SK-N-SH (cell line): ENCODE results near the gene DIPK1A. TPM values are rescaled to one million over a fixed set of nuclear protein-coding genes. Genes with fewer than 3 reads are reported as not detected.

Experiments used
- CTCF ChIA-PET: fragments of 300-600, 350-600 bp; formaldehyde crosslinking; extraction: SDS; loops from one replicate; lab custom pipeline; 2021; lab: Yijun Ruan, JAX
- POLR2A ChIA-PET: fragments of 350-600 bp; sonication (Branson Sonifier 250); formaldehyde crosslinking; extraction: SDS; loops from one replicate; lab custom pipeline; 2020; ENCODE audit warnings: antibody characterized with exemption, inconsistent platforms; lab: Yijun Ruan, JAX
- DNase-seq: peaks from one replicate; pipeline ENCODE4 v3.0.0; 2012
- H2AFZ ChIP-seq: fragments of 200-600 bp; sonication (generic); 2 replicates; pipeline ENCODE4 v1.8.1; 2016; ENCODE audit warnings: antibody characterized with exemption, mild to moderate bottlenecking, low read depth
- H3F3A ChIP-seq: fragments of 200-600 bp; sonication (generic); replicated peaks from 2 replicates; pipeline ENCODE3; 2016; ENCODE audit warnings: antibody characterized with exemption, mild to moderate bottlenecking; ENCODE audit not compliant: insufficient read depth
- H3K27ac ChIP-seq, 2 experiments: fragments of 200-500 bp in 1 of 2; fragments of 200-600 bp in 1 of 2; sonication (Bioruptor generic) in 1 of 2; sonication (generic), shearing (Covaris generic) in 1 of 2; 2 replicates each; pipeline versions ENCODE4 v1.5.1 to v1.6.1; 2014 to 2016; ENCODE audit warnings: low read depth in 2 of 2, inconsistent platforms in 1 of 2, low read length in 1 of 2, mild to moderate bottlenecking in 1 of 2, mixed read lengths in 1 of 2
- H3K27me3 ChIP-seq: fragments of 200-600 bp; sonication (generic), shearing (Covaris generic); 2 replicates; pipeline ENCODE4 v1.6.1; 2016; ENCODE audit warnings: mixed run types; ENCODE audit not compliant: insufficient read depth
- H3K36me3 ChIP-seq, 2 experiments: fragments of 200-500 bp in 1 of 2; fragments of 200-600 bp in 1 of 2; sonication (Bioruptor generic) in 1 of 2; sonication (generic) in 1 of 2; replicated peaks in 1 of 2; 2 replicates each; pipeline versions ENCODE3 to v1.5.1; 2014 to 2016; ENCODE audit warnings: low read length in 1 of 2, mild to moderate bottlenecking in 1 of 2; ENCODE audit not compliant: insufficient read depth in 2 of 2, control insufficient read depth in 1 of 2
- H3K4me1 ChIP-seq, 2 experiments: fragments of 200-500 bp in 1 of 2; fragments of 200-600 bp in 1 of 2; sonication (Bioruptor generic) in 1 of 2; sonication (generic), shearing (Covaris generic) in 1 of 2; 2 replicates each; pipeline versions ENCODE4 v1.5.1 to v1.6.1; 2014 to 2016; ENCODE audit warnings: low read depth in 1 of 2, low read length in 1 of 2, mixed run types in 1 of 2; ENCODE audit not compliant: insufficient read depth in 2 of 2, control insufficient read depth in 1 of 2
- H3K4me2 ChIP-seq: fragments of 200-600 bp; sonication (generic), shearing (Covaris generic); 2 replicates; pipeline ENCODE4 v1.6.1; 2017; ENCODE audit warnings: mixed run types
- H3K4me3 ChIP-seq, 2 experiments: fragments of 200-500 bp in 1 of 2; fragments of 200-600 bp in 1 of 2; sonication (Bioruptor generic) in 1 of 2; sonication (generic), shearing (Covaris generic) in 1 of 2; 2 replicates each; pipeline versions ENCODE4 v1.5.1 to v1.8.1; 2014 to 2016; ENCODE audit warnings: low read depth in 2 of 2, inconsistent platforms in 1 of 2, low read length in 1 of 2, mild to moderate bottlenecking in 1 of 2, mixed read lengths in 1 of 2, moderate library complexity in 1 of 2
- H3K79me2 ChIP-seq: fragments of 200-600 bp; sonication (generic); 2 replicates; pipeline ENCODE4 v1.8.1; 2017; ENCODE audit warnings: mild to moderate bottlenecking; ENCODE audit not compliant: insufficient read depth
- H3K9ac ChIP-seq: fragments of 200-600 bp; sonication (generic); 2 replicates; pipeline ENCODE4 v1.6.1; 2017; ENCODE audit warnings: mixed run types
- H3K9me2 ChIP-seq: fragments of 200-600 bp; sonication (generic); 2 replicates; pipeline ENCODE4 v1.6.1; 2017; ENCODE audit warnings: mixed run types
- H3K9me3 ChIP-seq: fragments of 200-600 bp; sonication (generic); 2 replicates; pipeline ENCODE4 v1.6.1; 2017; ENCODE audit warnings: mixed run types, mild to moderate bottlenecking, moderate library complexity
- H4K20me1 ChIP-seq: fragments of 200-600 bp; sonication (generic); 2 replicates; pipeline ENCODE4 v1.6.1; 2017; ENCODE audit warnings: mild to moderate bottlenecking, mixed run types; ENCODE audit not compliant: insufficient read depth
- ELF1 ChIP-seq: IDR thresholded peaks from 2 replicates; pipeline ENCODE4 v1.4.0; 2012
- EP300 ChIP-seq, 2 experiments: IDR thresholded peaks; 2 replicates each; pipeline versions ENCODE4 v1.4.0 to v1.6.1; 2012; ENCODE audit warnings: borderline replicate concordance in 1 of 2, low read depth in 1 of 2, low read length in 1 of 2
- EZH2phosphoT487 ChIP-seq: fragments of 200-600 bp; sonication (generic); IDR thresholded peaks from 2 replicates; pipeline ENCODE4 v1.6.1; 2017; ENCODE audit warnings: low read depth, mixed run types, mild to moderate bottlenecking, antibody characterized with exemption, moderate library complexity, borderline replicate concordance
- GABPA ChIP-seq: IDR thresholded peaks from 2 replicates; pipeline ENCODE4 v1.4.0; 2012; ENCODE audit warnings: low read depth, mild to moderate bottlenecking
- GATA2 ChIP-seq: sonication (generic); formaldehyde crosslinking; IDR thresholded peaks from 2 replicates; pipeline ENCODE4 v1.5.0; 2020; ENCODE audit warnings: mild to moderate bottlenecking, missing genetic modification reagents
- IRF3 ChIP-seq: fragments of 150-350 bp; IDR thresholded peaks from 2 replicates; pipeline ENCODE4 v1.6.1; 2016; ENCODE audit warnings: mild to moderate bottlenecking, low read depth, low read length
- RAD21 ChIP-seq: IDR thresholded peaks from 2 replicates; pipeline ENCODE4 v1.6.1; 2012; ENCODE audit warnings: mild to moderate bottlenecking, low read length
- RFX5 ChIP-seq: IDR thresholded peaks from 2 replicates; pipeline ENCODE4 v1.6.1; 2012; ENCODE audit warnings: mild to moderate bottlenecking, improper control_type of control experiment, low read length
- SIN3A ChIP-seq: IDR thresholded peaks from 2 replicates; pipeline ENCODE4 v1.6.1; 2012; ENCODE audit warnings: low read depth, mild to moderate bottlenecking, low read length, moderate library complexity, borderline replicate concordance
- TCF12 ChIP-seq: IDR thresholded peaks from 2 replicates; pipeline ENCODE4 v1.4.0; 2012
- USF2 ChIP-seq: fragments of 150-350 bp; IDR thresholded peaks from 2 replicates; pipeline ENCODE4 v1.6.1; 2017; ENCODE audit warnings: antibody characterized with exemption, low read length, low read depth, borderline replicate concordance
- ZBTB33 ChIP-seq: IDR thresholded peaks from 2 replicates; pipeline ENCODE4 v1.4.0; 2012; ENCODE audit warnings: low read depth, borderline replicate concordance
- WGBS: methylation state at CpG from one replicate; pipeline ENCODE4 v1.1.6; 2017; ENCODE audit warnings: low lambda C conversion rate; 5-methylcytosine and 5-hydroxymethylcytosine counted together
- polyA plus RNA-seq, 3 experiments: library from polyadenylated mRNA; depleted of rRNA; stranded (reverse); fragments of >200 nt; gene quantifications; 2 replicates each; pipeline ENCODE4 v1.2.3, GENCODE V29; 2012

DIPK1A gene
- polyA plus RNA-seq, 1 of the 3 experiments (the other 2 are of a cell fraction): 3.4 TPM

- TF ChIP-seq RFX5: no peak
- TF ChIP-seq USF2: no peak
Measured at GRCh38 chr1:92877792-92878191, 83.5 kb downstream of the DIPK1A start (continued).

- H3K9me3 ChIP-seq: no peaks in the 10 kb centered on the region; the same call in 1 of the 2 replicates
- H3K4me3 ChIP-seq: no peak overlapping the region
- peaks cover 8% of the 10 kb centered on the region for H3F3A ChIP-seq
- H3K36me3 ChIP-seq: peaks cover 0 to 3% of the 10 kb centered on the region in 2 experiments
- H3K4me1 ChIP-seq: peaks cover 0 to 18% of the 10 kb centered on the region in 2 experiments; a peak in 2 of 4 replicates
- no peaks in the 10 kb centered on the region for H4K20me1 ChIP-seq
- H3K79me2 ChIP-seq: no peaks in the 10 kb centered on the region
- H3K9me2 ChIP-seq: no peaks in the 10 kb centered on the region
- POLR2A ChIA-PET: no interaction called here
- H3K27ac ChIP-seq: peak overlapping the region in 1 of 2 experiments; percentile 79; a peak in 2 of 4 replicates
- 0 out of 2 replicates have a peak overlapping the region, but pooled peaks have one; percentile 8 for H3K4me2 ChIP-seq
- H2AFZ ChIP-seq: peak overlapping the region; percentile 9; the same call in 1 of the 2 replicates
- TF ChIP-seq RAD21 (no peak), ZBTB33 (no peak), GABPA (no peak), EP300 (IDR thresholded peaks at IDR 0.05; ENCODE audit: borderline replicate concordance in 1 of 2, low read depth in 1 of 2, low read length in 1 of 2) (no peak), GATA2 (CRISPR knock-in tag) (no peak), SIN3A (no peak)
- H3K27me3 ChIP-seq: no peaks in the 10 kb centered on the region
- peak; percentile 5 for DNase-seq
- no peak overlapping the region for H3K9ac ChIP-seq
- CTCF ChIA-PET: interaction anchor here (0.9 to 6.9 kb wide), 11 partner anchors 9 to 146 kb away, joined by 3 to 46 read pairs (median 4); partner anchors contain the start of gene DIPK1A
- WGBS: 64% methylated on average over 4 of the region's 4 CpGs
Measured at GRCh38 chr1:92877081-92877711, 84.1 kb downstream of the DIPK1A start.

GRCh38 chr1:92876351-92876750 lies 84.9 kb downstream of the DIPK1A start:
- Histone ChIP-seq H4K20me1 (no peaks in the 10 kb centered on the region), H3K79me2 (no peaks in the 10 kb centered on the region), H3K36me3 (peaks cover 0 to under 1% of the 10 kb centered on the region in 2 experiments), H3K9me2 (no peaks in the 10 kb centered on the region), H3F3A (peaks cover 8% of the 10 kb centered on the region), H3K4me1 (peaks cover 0 to 18% of the 10 kb centered on the region in 2 experiments; a peak in 2 of 4 replicates), H2AFZ (no peak overlapping the region), H3K9me3 (no peaks in the 10 kb centered on the region; the same call in 1 of the 2 replicates), H3K27me3 (no peaks in the 10 kb centered on the region), H3K4me3 (no peak overlapping the region), H3K9ac (no peak overlapping the region), H3K4me2 (no peak overlapping the region), H3K27ac (no peak overlapping the region)
- POLR2A ChIA-PET: no interaction called here
- TF ChIP-seq IRF3: no peak
- TF ChIP-seq EZH2phosphoT487: no peak
- TF ChIP-seq EP300 (IDR thresholded peaks at IDR 0.05; ENCODE audit: borderline replicate concordance in 1 of 2, low read depth in 1 of 2, low read length in 1 of 2): no peak
- TF ChIP-seq ELF1: no peak
- no peak for TF ChIP-seq TCF12
- 88% methylated on average over 4 of the region's 4 CpGs for WGBS
- no peak for DNase-seq
- CTCF ChIA-PET: interaction anchor here (1.0 to 6.9 kb wide), 8 partner anchors 8 to 147 kb away, joined by 3 to 46 read pairs (median 4); partner anchors contain the start of gene DIPK1A
